ENCODE measurements around the gene TMEM132C. TPM values are rescaled to one million over a fixed set of nuclear protein-coding genes. Genes with fewer than 3 reads are reported as not detected.

TMEM132C gene
- total and polyA plus RNA-seq, 2 donors (not counting 3 experiments of a cell fraction or from before 2014, with no cell fraction given): not detected

DNA sequence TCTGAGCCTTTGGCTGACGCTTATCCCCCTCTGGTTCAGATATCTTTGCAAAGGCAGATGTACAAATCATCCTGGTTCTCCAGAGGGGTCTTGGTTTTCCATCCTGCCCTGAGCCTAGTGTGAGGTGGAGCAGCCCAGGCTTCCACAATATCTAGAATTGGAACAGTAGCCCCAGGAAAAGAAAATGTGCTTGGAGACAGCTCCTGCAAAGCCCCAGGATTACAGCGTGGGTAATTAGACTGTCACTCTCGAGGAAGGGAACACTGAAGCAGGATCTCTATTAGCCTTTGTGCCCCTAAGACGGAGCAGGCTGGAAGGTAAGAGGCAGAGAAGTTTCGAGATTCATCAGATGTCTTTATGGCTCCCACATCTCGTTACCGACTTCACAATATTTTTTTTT lies 59.4 kb downstream of the TMEM132C start:
- no TSS peak for BruUV-seq (replicated peaks)
- Histone ChIP-seq H3K9ac (replicated peaks; ENCODE audit: extremely low read depth, insufficient read depth, low read length) (no peak overlapping the region), H3K9me1 (replicated peaks; ENCODE audit: control insufficient read depth, extremely low read depth, insufficient read depth, low read length) (no peaks in the 10 kb centered on the region), H3K4me3 (replicated peaks in 1 of 3; ENCODE audit: insufficient read depth in 1 of 3, low read depth in 1 of 3, low read length in 3 of 3) (no peak overlapping the region), H3K4me2 (ENCODE audit: insufficient read depth, low read length) (no peak overlapping the region), H3K4me1 (ENCODE audit: control insufficient read depth, extremely low read depth, insufficient read depth, low read length) (no peaks in the 10 kb centered on the region), H2AFZ (ENCODE audit: low read depth, low read length) (no peak overlapping the region), H3K36me3 (ENCODE audit: control insufficient read depth in 2 of 2, extremely low read depth in 1 of 2, insufficient read depth in 2 of 2, low read length in 2 of 2) (no peaks in the 10 kb centered on the region), H3K27me3 (ENCODE audit: control insufficient read depth in 2 of 2, insufficient read depth in 2 of 2, low read length in 2 of 2) (no peaks in the 10 kb centered on the region), H4K20me1 (replicated peaks; ENCODE audit: control insufficient read depth, extremely low read depth, insufficient read depth, low read length) (no peaks in the 10 kb centered on the region), H3K79me2 (ENCODE audit: control insufficient read depth, insufficient read depth, low read length) (no peaks in the 10 kb centered on the region), H3K9me3 (replicated peaks; ENCODE audit: control insufficient read depth, insufficient read depth, low read length) (peaks cover 2% of the 10 kb centered on the region), H3K27ac (ENCODE audit: insufficient read depth, low read depth, low read length) (no peak overlapping the region)
- no peak for TF ChIP-seq GATA2 (IDR thresholded peaks at IDR 0.05; ENCODE audit: insufficient read depth, insufficient read length, low read depth, low read length)
- no peak for TF ChIP-seq JUN (IDR thresholded peaks at IDR 0.05; ENCODE audit: borderline replicate concordance, insufficient read depth, insufficient read length, low read depth)
- TF ChIP-seq, protein P1, sequence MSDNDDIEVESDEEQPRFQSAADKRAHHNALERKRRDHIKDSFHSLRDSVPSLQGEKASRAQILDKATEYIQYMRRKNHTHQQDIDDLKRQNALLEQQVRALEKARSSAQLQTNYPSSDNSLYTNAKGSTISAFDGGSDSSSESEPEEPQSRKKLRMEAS (IDR thresholded peaks at IDR 0.05; ENCODE audit: insufficient read depth, insufficient read length): no peak
- TF ChIP-seq POLR2AphosphoS5 (IDR thresholded peaks at IDR 0.05; ENCODE audit: insufficient read depth, low read depth, low read length): no peak
- TF ChIP-seq MYC (IDR thresholded peaks at IDR 0.05; ENCODE audit: low read depth, low read length): no peak
- TF ChIP-seq EZH2 (IDR thresholded peaks at IDR 0.05; ENCODE audit: borderline replicate concordance, low read depth, low read length, severe bottlenecking): no peak
- TF ChIP-seq, protein P2, sequence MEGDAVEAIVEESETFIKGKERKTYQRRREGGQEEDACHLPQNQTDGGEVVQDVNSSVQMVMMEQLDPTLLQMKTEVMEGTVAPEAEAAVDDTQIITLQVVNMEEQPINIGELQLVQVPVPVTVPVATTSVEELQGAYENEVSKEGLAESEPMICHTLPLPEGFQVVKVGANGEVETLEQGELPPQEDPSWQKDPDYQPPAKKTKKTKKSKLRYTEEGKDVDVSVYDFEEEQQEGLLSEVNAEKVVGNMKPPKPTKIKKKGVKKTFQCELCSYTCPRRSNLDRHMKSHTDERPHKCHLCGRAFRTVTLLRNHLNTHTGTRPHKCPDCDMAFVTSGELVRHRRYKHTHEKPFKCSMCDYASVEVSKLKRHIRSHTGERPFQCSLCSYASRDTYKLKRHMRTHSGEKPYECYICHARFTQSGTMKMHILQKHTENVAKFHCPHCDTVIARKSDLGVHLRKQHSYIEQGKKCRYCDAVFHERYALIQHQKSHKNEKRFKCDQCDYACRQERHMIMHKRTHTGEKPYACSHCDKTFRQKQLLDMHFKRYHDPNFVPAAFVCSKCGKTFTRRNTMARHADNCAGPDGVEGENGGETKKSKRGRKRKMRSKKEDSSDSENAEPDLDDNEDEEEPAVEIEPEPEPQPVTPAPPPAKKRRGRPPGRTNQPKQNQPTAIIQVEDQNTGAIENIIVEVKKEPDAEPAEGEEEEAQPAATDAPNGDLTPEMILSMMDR (IDR thresholded peaks at IDR 0.05; ENCODE audit: extremely low read depth in 1 of 2, insufficient read depth in 1 of 2, low read depth in 1 of 2, low read length in 2 of 2): no peak
- TF ChIP-seq FOS (IDR thresholded peaks at IDR 0.05; ENCODE audit: borderline replicate concordance, insufficient read depth, low read length): no peak
- no peak for TF ChIP-seq POLR2A (IDR thresholded peaks at IDR 0.05; ENCODE audit: low read depth, low read length)
- no peak for FAIRE-seq
- intact Hi-C loops (cut with micrococcal nuclease): no loop called here
- POLR2A ChIA-PET: no interaction called here
- CTCF ChIA-PET: no interaction called here
- DNase-seq (ENCODE audit: low read depth, low spot score): no peak
- dilution Hi-C loops (cut with MboI; ENCODE audit: extremely low pct_ligation_motif_present, low sequenced_read_pairs): no loop called here

Measured in endothelial cell of umbilical vein (primary cell).